Ishikawa (cell line): ENCODE measurements around the gene PDZD2.

Experiments
- CREB1 ChIP-seq: IDR thresholded peaks from 2 replicates; pipeline ENCODE4 v1.6.1; 2012; ENCODE audit warnings: low read depth
- EP300 ChIP-seq: IDR thresholded peaks from 2 replicates; pipeline ENCODE4 v1.6.1; 2012; ENCODE audit warnings: borderline replicate concordance
- FOXM1 ChIP-seq: IDR thresholded peaks from 2 replicates; pipeline ENCODE4 v1.6.1; 2012; ENCODE audit warnings: low read depth, borderline replicate concordance
- YY1 ChIP-seq: IDR thresholded peaks from 2 replicates; pipeline ENCODE4 v1.6.1; 2012; ENCODE audit warnings: low read depth

DNA sequence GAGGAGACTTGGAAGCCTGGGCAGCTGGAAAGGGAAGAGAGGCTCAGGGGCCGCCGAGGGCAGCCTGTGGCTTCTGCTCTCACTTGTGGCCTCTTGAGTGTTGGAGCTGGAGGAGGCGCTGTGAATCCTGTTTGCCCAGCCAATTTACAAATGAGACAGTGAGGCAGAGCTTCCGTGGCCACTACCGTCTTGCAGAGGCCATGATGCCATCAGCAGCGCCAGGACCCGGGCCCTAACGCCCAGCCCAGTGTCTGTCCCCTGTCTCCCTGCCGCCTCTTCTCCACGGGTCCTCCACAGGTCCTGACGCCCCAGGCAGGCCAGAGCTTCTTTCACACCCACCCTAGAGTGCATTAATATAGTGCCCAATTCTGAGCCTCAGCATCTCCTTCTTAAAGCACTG lies 362.4 kb downstream of the PDZD2 start:
- no peak for TF ChIP-seq EP300
- TF ChIP-seq YY1, result no peak
- no peak for TF ChIP-seq FOXM1
- TF ChIP-seq CREB1, result no peak
